ENCODE results near the gene KIF5C.
A peak's percentile ranks its signal among the peaks of the same experiment; 100 is the strongest.
"Not testable (repeated sequence)": the region's sequence is repeated elsewhere in the genome, so short reads cannot be mapped to it uniquely, and the experiment has no call there.

The KIF5C gene

DNA sequence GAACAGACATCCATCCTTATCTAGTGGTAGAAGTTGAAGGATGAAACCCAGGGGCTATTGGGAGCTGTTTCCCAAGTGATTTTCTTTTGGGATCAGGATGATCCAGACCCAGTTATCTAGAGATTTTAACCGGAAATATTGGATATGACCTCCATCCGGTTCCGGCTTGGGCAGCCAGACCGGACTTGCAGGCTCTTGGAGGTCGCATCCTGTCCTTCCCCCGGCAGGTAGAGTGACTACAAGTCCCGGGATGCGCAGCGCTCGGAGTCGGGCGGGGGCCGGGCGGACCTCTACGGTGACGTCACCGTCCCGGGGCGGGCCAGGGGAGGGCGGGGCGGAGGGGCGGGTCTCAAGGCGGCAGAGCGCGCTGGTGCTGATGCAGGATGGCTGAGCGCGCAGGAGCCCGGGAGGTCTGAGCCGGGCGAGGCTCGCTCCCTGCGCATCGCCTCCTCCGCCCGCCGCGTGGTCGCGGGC lies at the start of gene KIF5C:
TSS of gene KIF5C (plus strand) at position 360 of the 474 bp plus-strand sequence. CDS start 391 bp downstream, outside the sequence.
- DNase-seq: peak; percentile 67 to 79

DNA sequence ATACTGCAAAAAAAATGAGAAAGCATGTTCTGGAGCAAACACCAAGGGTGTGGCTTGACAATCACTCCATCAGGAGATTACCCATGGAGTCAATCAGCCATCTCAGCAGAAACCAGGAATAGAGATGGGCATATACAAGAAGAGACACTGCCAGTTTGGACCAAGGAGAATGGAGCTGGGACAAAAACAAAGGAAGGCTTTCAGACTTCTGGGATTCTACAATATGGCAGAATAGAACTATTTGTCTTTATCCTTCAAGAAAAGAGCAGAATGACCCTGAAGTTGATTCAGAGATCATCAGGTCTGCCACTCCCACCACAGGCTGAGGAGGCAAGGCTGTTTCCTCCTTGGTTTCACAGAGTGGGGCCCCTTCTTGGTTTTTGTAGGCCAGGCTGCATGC lies 48.2 kb upstream of the KIF5C start:
- no peak for DNase-seq

DNA sequence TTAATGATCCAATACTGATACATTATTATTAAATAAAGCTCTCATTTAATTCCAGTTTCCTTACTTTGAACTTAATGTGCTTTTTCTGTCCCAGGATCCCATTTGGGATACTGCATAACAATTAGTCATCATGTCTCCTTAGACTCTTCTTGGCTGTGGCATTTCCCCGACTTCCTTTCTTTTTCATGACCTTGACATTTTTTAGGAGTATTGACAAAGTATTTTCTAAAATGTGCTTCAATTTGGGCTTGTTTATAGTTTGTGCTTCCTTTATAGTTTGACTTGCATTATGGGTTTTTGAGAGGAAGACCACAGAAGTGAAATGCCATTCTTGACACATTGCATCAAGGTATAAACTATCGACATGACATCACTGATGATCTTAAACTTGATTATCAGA lies 46.1 kb upstream of the KIF5C start:
- no peak for DNase-seq

DNA sequence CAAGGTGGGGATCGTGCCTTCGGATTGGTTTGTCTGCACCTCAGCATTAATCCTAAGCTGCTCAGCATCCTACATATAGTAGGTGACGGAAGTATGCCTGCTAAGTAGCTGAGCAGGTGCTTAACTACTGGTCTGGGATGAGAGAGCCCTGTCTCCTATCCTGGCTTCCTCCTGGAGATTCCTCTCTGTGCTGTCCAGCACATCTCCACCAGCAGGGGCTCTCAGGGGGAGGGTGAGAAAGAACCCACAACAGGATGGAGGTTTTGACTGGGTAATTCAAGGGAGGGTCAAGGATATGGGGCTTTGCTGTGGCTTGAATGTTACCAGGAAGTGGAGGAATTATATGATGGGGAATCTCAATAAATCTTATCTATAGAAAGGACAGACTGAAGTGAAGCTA lies 45.4 kb upstream of the KIF5C start:
- DNase-seq: no peak

DNA sequence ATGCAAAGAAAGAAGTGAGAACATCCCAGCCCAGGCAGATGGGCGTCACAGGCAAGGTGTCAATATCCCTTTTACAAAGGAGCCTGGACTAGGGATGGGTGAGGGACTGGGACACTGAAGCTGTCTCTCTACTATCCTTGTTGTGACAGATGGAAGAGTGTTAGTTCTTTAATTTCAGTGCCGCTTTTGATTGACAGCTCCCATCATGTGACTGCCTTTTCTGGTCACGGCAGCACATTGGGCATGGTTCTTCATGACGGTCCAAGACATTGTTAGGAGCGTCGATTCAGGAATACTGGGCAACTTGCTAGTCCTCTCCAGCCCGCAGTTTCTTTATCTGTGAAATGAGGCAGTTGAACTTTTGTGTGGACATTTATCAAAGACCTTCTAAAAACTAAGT lies 42.4 kb upstream of the KIF5C start:
- no peak for DNase-seq

DNA sequence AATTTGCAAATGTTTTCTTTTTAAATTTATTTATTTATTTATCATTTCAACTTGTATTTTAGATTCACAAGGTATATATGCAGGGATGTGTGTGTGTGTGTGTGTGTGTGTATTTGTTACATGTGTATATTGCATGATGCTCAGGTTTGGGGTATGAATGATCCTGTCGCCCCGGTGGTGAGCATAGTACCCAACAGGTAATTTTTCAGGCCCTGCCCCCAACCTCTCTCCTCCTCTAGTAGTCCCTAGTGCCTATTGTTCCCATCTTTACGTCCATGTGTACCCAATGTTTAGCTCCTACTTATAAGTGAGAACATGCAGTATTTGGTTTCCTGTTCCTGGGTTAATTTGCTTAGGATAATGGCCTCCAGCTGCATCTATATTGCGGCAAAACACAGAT lies 33.0 kb upstream of the KIF5C start:
- no peak for DNase-seq

DNA sequence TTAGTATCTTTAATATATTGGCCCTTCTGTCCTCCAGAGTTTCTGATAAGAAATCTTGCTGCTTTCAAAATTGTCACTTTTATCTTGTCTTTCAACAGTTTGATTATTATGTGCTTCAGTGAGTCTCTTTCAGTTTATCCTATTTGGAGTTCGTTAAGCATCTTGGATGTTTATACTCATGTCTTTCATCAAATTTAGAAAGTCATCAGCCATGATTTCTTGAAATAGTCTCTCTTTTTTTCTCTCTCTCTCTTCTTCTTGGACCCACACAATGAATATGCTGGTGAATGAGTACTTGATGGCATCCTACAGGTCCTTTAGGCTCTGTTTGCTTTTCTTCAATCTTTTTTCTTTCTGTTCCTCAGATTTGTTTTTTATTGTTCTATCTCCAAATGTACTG lies 26.9 kb upstream of the KIF5C start:
- DNase-seq: no peak

DNA sequence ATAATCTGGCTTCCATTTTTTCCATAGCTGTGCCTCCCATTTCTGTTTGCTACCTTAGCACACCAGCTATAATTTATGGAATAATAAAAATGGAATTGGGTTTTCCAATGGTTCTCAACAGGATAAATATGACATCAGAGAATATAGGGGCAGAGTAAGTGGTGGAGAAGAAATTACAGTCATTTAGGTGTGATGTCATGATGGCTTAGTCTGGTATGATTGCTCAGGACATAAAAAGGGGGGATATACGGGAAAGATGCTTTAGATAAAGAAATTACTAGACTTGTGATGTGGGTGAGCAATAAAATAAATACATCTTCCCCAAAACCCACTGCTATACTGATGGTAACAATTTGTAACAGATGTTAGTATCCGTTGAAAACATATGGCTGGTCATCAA lies 21.6 kb upstream of the KIF5C start:
- no peak for DNase-seq

DNA sequence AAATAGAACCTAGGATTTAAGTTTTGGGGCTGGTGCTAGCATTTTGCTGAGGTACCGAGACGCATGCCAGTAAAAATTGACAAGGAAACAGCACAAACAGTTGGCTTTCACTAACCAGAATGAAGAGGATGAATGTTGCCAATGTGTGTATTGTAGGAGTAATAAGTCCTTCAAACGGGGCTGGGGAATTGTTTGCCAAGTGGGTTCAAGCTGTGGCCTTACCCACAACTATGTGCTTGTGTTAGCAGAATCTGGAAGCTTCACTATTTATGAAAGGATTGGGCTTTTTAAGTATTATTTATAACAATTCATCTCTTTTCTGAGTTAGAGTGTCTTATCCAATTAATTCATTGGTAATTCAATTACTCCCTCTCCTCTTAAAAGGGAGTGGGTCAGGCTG lies 15.0 kb upstream of the KIF5C start:
- DNase-seq: no peak

DNA sequence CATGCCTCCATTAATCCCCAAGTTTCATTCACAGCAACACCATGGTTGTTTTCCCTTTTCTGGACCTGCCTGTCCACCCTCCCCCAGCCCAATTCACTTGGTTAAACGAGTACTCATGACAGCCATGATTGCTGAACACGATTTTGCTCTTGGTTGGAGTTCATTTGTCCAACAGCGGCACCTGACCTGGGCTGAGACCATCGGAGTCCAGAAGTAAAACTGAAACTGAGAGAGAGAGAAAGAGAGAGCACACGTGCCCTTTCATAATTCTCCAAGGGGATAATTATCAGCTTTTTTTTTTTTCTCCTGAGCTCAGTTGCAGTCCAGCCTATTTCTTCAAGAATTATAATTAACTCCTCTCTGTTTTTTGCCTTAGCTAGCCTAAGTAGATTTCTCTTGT lies 13.7 kb upstream of the KIF5C start:
- DNase-seq: no peak

DNA sequence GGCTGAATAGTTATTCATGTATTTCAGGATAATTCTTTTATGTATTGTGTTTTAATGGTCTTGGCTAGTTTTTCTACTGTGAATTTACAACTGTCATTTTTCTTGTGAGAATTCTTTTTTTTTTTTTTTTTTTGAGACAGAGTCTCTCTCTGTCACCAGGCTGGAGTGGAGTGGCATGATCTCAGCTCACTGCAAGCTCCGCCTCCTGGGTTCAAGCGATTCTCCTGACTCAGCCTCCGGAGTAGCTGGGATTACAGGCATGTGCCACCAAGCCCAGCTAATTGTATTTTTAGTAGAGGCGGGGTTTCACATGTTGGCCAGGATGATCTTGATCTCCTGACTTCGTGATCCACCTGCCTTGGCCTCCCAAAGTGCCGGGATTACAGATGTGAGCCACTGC lies 12.5 kb upstream of the KIF5C start:
- DNase-seq: not testable (repeated sequence)

DNA sequence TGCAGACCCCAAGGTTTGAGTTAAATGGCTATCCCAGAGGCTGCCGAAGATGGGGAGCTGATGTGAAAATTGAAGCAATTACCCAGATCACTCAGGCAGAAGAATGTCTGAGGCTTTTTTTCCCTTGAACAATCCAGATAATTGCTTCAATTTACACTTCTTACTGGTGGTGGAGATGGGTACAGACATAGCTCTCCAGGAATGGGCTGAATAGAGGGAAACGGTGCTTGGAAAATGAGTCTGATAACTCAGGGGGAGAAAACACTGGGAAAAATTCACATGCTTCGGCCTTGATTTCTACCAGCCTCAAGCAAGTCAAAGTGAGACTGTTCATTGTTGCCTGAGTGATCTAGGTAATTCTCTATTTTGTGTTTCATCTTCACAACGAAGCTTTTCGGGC lies 9.5 kb upstream of the KIF5C start:
- DNase-seq: no peak

DNA sequence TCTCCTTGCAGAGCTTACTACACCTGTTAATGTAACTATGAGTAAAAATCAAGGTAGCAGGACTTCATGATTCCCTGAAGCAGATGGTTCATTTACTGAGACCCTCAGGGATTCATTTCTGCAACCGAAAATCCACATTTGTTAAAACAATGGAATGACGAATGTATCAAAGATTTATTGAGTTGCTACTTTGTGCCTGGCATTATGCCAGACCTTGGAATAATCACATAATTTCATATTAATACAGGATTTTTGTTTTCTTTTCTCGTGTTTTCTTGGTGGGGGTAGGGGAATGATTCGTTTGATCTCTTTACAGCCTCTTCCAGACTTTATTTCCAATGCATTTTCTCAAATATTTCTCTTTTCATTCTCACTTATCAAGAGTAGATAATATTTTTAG lies 8.9 kb upstream of the KIF5C start:
- DNase-seq: no peak

DNA sequence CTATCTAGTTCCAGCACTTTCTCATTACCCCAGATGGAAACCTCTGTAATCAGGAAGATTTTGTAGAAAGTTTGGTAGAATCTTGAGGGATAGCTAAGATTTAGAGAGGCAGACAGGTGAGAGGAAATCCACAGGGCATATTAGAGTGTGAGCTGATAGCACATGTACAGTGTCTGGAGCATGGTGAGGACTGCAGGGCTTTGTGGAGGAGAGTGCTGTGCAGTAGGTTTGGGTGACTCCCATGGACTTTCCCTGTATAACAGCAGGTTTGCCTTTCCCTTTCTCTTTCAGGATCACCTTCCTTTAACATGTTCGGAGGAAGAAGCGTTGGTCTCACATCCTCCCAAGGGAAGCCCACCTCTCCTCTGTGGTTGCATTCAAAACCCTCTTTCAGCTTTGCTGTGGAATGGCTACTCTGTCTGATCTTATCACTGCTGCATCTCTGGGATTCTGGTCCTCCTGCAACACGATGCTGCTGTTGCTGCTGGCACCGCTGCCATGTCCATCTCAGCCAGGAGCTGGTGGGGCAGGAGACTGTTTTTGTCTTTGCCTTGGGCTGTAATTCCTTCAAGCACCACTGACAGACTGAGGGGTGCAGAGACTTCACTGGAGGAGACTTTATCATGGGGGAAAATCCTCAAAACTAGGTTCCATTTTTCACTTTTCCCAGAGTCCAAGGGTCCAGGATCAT lies 7.8 kb upstream of the KIF5C start:
- DNase-seq: no peak

DNA sequence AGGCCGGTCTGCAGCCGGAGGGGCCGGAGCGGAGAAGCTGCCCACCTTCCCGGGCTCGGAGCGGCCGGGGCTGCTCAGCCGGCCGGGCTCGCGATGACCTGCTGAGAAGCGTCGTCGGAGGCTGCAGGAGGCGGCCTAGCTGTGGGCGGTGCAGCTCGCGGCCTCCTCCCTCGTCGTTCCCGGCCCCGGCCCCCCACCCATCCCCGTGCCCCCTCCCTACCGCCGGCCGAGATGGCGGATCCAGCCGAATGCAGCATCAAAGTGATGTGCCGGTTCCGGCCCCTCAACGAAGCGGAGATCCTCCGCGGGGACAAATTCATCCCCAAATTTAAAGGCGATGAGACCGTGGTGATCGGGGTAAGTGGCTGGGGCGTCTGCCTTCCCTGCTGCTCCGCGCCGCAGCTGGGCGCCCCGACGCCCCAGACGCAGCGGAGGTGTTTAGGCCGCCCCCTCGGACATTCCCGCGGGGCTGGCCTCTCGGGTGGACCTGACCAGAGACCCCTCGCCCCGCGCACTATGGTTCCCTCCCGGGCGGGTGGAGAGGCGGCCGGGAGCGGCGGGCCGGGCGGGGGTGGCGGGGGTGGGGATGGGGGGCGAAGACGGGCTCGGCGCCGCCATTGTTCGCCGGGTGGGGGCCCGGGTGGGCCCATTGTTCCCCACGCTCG lies 492 bp downstream of the KIF5C start:
- no peak for DNase-seq

DNA sequence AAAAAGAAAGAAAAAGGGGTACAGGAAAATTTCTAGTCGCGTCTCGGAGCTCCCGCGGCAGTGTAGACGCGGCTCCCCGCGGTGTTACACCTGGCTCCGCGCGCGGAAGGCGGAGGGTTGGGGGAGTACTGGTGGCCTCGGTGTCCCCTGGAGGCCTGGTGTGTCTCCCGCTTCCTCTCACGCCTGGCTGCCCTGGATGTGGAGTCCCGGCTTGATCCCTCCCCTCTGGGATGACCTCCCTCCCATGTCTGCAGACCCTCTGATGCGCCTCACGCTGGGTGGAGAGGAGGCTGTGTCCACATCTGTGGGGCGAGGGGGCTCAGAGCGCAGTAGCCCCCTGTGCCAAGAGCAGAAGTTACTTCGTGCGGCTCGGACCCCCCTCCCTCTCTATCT lies 1.2 kb downstream of the KIF5C start:
- no peak for DNase-seq

DNA sequence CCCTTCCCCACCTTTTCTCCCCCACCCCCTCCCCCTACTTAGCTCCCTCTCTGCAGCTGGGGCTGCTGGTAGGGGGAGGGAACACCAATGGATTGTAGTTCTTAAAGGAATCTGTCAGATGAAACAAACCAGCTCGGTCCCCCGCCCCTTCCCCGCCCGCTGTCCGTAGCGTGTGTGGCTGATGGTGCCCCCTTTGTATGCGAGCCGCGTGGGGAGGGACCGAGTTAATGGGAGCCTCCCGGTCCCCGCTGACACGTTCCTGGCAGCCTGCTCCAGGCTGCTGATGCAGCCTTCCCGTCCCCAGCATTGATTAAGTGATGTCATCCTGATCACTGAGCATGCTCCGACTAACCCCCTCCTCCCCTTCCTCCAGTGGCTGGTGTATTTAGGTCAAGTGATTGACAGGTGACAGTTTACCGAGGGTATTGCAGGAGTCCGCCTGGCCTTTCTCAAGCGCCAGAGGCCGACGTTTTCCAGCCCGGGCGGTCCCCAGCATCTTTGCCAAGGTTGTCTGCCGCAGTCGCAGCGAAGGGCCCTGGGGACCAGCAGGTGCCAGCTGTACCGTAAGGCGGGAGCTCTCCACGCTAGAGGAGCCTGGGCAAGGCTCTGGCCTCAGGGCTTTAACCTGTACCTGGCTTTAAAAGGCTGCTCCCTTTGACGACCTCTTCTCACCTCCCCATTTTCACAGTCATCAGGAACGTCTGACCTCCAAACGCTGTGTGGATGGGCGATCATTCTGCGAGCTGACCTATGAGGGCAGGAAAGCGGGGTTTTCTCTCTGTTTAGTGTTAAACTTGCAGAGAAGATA lies 1.8 kb downstream of the KIF5C start:
- no peak for DNase-seq

DNA sequence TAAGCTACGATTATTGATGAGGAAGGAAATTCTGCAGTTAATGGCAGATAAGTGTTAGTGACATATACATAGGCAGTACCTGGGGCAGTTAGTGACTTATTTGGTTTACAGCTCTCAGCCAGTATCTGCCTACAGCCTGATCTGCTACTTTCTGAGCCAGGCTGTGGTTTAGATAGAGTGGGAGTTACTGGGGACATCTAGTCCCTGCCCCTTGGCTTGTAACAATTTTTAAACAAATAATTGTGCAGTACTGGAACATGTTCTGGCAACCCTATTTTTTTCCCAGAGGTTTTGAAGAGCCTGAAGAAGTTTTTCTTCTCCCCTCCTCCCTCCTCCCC lies 2.3 kb downstream of the KIF5C start:
- no peak for DNase-seq

DNA sequence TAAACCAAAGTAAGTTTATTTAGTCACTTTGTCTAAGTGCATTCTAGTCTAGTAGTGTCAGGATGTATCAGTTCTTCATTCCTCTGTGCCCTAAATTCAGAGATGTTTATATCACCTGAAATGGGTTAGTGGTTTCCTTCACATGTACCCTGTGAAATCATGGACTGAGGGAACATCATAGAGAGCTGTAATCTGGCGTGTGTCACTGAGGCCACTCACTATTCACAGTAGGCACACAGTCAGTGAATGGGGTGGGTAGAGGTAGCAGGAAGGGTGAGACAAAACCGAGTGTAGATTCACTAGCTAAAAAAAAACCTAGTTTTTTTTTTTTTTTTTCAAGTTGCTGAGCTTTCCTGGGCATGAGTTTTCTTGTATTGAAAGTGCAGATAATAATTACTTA lies 5.6 kb downstream of the KIF5C start:
- no peak for DNase-seq

DNA sequence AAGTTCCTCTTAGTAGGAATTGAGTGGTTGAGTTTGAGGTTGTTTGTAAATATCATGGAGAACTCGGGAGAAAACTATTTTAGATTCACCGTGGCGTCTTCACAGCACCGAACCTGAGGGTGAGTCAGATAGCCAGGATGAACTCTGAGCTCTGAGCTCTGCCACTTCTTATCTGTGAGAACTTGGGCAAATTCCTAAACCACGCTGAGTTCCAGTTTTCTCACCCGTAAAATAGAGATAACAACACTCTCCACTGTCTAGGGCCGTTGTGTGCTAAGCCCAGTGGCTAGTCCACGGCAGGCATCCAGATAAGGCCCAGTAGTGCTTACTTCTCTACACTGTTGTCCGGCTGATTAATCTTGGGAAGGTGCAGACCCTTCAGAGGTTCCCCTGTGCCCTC lies 7.0 kb downstream of the KIF5C start:
- DNase-seq: no peak

DNA sequence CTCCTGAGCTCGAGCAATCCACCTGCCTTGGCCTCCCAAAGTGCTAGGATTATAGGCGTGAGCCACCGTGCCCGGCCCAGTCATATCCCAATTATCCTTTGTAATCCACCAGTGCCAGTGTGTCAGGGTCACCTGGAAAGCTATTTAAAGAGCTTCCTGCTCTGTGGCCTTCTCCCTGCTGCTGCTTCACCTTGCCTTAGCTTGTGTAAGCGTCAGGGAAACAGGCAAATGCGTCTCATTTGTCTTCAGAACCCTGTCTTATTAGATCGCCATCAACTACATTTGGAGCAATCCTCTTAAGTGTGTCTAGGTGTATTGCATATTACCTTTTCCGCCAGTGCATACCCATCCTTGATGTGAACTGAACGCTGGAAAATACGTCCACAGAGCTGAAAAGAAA lies 10.2 kb downstream of the KIF5C start:
- DNase-seq: no peak

DNA sequence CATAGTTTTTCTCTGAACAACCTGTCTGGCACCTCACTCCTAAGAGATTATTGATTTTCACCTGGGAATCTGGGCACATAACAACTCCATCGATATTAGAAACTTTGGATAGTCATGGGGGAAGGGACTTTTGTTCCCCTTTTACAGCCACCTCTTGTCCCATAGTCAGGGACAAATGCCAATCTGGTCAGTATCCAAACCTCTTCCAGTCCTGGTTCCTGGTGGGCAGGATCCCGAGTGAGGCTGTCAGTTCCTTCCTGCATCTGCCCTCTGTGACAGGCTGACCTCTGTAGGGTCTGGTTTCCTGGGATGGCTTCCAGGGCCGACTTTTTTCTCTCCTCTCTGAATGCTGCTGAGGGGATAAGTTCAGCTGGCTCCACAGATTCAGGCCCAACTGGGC lies 11.0 kb downstream of the KIF5C start:
- no peak for DNase-seq

DNA sequence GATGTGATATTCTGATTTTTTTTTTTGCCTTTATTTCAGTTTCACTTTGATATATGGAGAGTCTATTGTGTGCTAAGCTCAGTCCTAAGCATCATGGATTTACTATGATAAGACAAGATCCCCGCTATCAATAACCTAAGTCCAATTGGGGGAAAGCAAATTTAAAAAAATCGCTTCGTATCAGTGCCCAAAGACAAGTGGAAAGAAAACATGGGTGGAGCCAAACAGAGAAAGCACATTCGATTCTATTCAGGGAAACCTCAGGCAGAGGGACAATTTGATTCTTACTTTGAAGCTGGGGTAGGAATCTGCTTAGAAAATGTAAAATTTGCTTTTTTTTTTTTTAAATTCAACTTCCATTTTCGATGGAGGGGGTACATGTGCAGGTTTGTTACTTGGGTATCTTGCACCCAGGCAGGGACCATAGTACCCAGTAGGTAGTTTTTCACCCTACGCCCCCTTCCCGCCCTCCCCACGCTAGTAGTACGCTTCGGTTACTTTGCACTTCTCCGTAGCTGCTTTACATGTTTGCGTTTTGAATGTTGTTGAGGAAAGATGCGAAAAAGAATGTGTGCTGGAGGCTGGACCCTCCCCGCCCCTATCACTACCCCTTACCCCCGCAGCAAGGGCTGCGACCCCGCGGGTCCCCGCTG lies 12.4 kb downstream of the KIF5C start:
- DNase-seq: no peak
